Ectodermal cell (in vitro differentiated cells): ENCODE results near the gene TRPM6.

Experiments used
- H3K27ac ChIP-seq: 2 replicates; pipeline ENCODE4 v1.7.0; 2013; ENCODE audit warnings: mild to moderate bottlenecking, low read depth, low read length; ENCODE audit not compliant: insufficient read depth, poor library complexity, severe bottlenecking
- H3K27me3 ChIP-seq: 2 replicates; pipeline ENCODE4 v1.7.0; 2013; ENCODE audit warnings: mild to moderate bottlenecking, low read length; ENCODE audit not compliant: insufficient read depth, control insufficient read depth, poor library complexity, severe bottlenecking
- H3K36me3 ChIP-seq: one replicate; pipeline ENCODE4 v1.7.0; 2013; ENCODE audit warnings: low read length; ENCODE audit not compliant: control insufficient read depth, insufficient read depth
- H3K4me1 ChIP-seq: one replicate; pipeline ENCODE4 v1.7.0; 2013; ENCODE audit warnings: low read length; ENCODE audit not compliant: control insufficient read depth, insufficient read depth
- H3K4me3 ChIP-seq: 2 replicates; pipeline ENCODE4 v1.7.0; 2013; ENCODE audit warnings: low read depth, low read length, control low read depth; ENCODE audit not compliant: insufficient read depth
- H3K9me3 ChIP-seq: 2 replicates; pipeline ENCODE4 v1.7.0; 2013; ENCODE audit warnings: mild to moderate bottlenecking, low read length, moderate library complexity; ENCODE audit not compliant: control insufficient read depth
- WGBS, 2 experiments: methylation state at CpG; one replicate each; pipeline ENCODE4 v1.1.7; 2013; ENCODE audit warnings: missing lambda C conversion rate in 2 of 2; 5-methylcytosine and 5-hydroxymethylcytosine counted together

TRPM6 gene

DNA sequence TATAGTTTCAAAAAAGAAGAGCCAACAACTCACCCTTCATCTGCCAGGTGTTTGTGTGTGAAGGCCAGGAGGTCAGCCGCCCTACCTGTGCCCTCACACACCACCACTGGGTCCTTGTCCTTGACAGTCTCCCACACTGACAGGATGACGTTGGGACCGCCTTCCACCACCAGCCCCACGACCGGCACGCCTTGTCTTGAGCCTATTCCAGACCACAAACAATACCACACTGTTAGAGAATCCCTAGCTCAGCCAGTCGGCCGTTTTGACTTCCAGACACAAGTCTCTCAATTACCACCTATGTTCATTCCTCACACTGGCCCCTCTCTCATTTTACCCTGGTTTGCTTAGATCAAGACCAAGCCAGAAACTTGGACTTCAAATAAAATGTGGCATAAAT is 66.1 kb downstream of the TRPM6 start:
- Histone ChIP-seq H3K27ac (no peak overlapping the region), H3K4me3 (no peak overlapping the region), H3K36me3 (no peaks in the 10 kb centered on the region), H3K27me3 (no peaks in the 10 kb centered on the region), H3K4me1 (no peaks in the 10 kb centered on the region), H3K9me3 (no peaks in the 10 kb centered on the region)
- WGBS, 2 experiments: 83 to 87% methylated on average over 8 of the region's 8 CpGs

DNA sequence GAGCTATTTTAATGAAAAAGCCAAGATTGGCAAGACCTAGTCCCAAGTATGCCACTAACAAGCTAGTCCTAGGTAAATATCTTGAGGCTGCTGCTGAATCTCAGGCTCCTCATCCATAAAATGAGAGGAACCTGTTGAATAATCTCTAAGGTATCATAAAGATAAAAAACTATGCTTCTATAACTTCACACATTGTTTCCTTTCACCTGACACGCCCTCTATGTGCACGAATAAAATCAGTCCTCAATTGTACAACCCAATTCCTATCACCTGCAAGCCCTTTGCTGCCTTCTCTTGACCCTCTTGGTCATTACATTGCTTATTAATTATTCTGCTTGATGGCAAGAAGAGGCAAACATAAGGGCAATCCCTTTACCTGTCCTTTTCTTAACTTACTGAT is 69.9 kb downstream of the TRPM6 start:
- Histone ChIP-seq H3K27me3 (no peaks in the 10 kb centered on the region), H3K4me3 (no peak overlapping the region), H3K36me3 (no peaks in the 10 kb centered on the region), H3K4me1 (no peaks in the 10 kb centered on the region), H3K27ac (no peak overlapping the region), H3K9me3 (no peaks in the 10 kb centered on the region)
- 96 to 100% methylated on average over 2 of the region's 2 CpGs for WGBS, 2 experiments

DNA sequence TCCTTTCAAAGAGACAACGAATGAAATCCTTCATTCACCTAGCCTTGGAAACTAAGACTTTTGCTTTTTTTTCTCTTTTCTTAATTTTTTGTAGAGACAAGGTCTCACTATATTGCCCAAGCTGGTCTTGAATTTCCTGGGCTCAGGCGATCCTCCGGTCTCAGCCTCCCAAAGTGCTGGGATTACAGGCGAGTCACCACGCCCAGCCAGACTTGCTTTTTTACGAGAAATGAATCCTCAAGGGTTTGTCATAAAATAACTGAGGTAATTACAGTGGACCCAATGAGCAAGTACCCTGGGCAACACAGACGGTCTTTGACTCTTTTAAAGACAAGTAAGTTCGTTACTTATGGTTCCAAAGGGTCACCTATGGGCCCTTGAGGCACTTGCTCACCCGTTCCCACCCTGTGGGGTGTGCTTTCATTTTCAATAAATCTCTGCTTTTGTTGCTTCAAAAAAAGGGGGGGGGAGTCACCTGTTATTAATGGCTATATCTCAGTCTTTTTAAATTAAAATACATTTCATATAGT is 70.4 kb downstream of the TRPM6 start:
- WGBS, 2 experiments: 94 to 95% methylated on average over 9 of the region's 9 CpGs
- no peak overlapping the region for H3K4me3 ChIP-seq
- H3K27ac ChIP-seq: no peak overlapping the region
- no peaks in the 10 kb centered on the region for H3K27me3 ChIP-seq
- H3K9me3 ChIP-seq: no peaks in the 10 kb centered on the region
- no peaks in the 10 kb centered on the region for H3K36me3 ChIP-seq
- H3K4me1 ChIP-seq: no peaks in the 10 kb centered on the region

DNA sequence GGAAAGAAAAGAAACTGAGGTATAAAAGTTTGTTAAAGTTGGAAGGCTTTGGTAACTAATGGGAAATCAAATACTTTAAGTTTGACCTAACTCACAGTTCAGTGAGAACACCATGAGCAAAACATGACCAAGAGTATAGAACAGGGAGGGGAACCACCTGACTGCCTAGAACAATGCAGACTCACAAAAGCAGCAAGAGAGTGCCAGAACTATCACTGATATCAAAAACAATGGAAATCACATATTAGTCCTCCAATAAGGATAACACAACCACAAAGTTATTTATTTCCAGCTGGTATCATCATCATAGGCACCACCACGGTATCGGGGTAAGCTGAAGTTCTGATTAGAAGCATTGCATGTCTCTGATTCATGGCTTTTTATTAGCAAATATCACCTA is 77.5 kb downstream of the TRPM6 start:
- Histone ChIP-seq H3K9me3 (no peaks in the 10 kb centered on the region), H3K36me3 (no peaks in the 10 kb centered on the region), H3K27me3 (no peaks in the 10 kb centered on the region), H3K27ac (no peak overlapping the region), H3K4me1 (no peaks in the 10 kb centered on the region), H3K4me3 (no peak overlapping the region)
- WGBS, 2 experiments: 93 to 100% methylated on average over 2 of the region's 2 CpGs

DNA sequence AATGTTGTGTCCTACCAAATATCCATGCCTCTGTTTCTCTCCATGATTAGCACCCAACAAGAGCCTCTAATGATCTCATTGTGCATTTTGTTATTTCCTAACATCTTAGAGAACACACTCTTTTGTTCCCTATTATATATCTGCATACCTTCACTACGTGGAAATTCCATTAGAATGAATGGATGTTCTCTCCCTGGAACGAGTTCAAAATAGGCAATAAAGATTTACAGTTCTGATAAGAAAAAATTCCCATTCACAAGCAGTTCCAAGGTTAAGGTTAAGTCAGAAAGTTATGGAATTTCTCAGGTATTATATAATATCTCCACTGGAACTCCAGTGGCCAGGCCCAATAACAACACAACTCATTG is 83.7 kb downstream of the TRPM6 start:
- H3K27me3 ChIP-seq: no peaks in the 10 kb centered on the region
- no peaks in the 10 kb centered on the region for H3K4me1 ChIP-seq
- H3K9me3 ChIP-seq: no peaks in the 10 kb centered on the region
- 83 to 100% methylated on average over 1 to 2 of the region's 2 CpGs for WGBS, 2 experiments
- H3K27ac ChIP-seq: no peak overlapping the region
- no peak overlapping the region for H3K4me3 ChIP-seq
- no peaks in the 10 kb centered on the region for H3K36me3 ChIP-seq

DNA sequence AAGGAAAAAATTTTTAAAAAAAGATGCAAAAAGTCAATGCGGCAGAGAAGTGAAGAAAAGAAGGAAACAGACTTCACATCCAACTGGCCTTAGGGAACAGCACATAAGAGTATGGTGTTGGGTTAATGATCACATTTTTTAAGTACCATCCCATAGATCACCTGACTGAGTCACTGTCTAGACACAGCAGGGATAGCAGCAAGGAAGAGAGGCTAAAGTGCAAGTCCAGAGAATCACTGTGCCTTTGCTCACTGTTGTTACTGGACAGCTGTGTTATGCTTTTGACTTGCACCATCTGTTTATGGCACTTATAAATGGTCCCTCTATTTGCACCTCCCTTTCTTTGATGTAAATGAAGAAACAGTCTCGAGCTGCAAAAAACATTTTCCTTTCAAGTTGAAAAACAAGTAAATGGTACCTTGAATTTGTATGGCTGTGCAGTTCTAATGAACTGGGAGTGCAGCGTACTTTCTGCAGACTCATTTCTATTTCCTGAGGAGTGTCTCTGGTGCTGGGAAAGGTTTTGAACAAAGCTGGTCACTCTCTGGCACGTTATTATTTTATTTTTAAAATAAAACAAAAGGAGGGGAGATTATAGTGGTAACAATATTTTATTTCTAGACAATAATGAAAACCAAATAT is 84.2 kb downstream of the TRPM6 start:
- Histone ChIP-seq H3K4me1 (no peaks in the 10 kb centered on the region), H3K27me3 (no peaks in the 10 kb centered on the region), H3K4me3 (no peak overlapping the region), H3K9me3 (no peaks in the 10 kb centered on the region), H3K27ac (no peak overlapping the region), H3K36me3 (no peaks in the 10 kb centered on the region)
- WGBS, 2 experiments: 91 to 97% methylated on average over 2 to 3 of the region's 4 CpGs

DNA sequence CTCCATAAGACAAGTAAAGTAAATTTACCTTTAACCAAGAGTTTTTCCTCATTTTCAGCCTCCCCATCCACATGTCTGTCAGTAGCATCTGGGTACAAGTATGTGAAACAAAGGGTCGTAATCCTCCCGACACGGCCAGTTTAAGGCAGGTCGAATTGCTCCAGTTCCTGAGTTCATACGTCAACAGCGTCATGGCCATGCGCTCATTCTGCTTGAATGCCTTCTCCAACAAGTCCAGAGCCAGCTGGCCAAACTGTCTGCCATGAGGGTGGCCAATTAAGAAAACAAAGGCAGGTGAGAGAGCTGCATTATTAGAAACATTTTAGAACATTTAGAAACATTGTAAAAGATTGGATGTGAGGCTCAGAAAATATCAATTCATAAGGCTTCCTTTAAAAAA is 87.5 kb downstream of the TRPM6 start:
- H3K9me3 ChIP-seq: no peaks in the 10 kb centered on the region
- no peak overlapping the region for H3K4me3 ChIP-seq
- H3K4me1 ChIP-seq: no peaks in the 10 kb centered on the region
- no peaks in the 10 kb centered on the region for H3K27me3 ChIP-seq
- no peak overlapping the region for H3K27ac ChIP-seq
- 92 to 93% methylated on average over 7 of the region's 7 CpGs for WGBS, 2 experiments
- no peaks in the 10 kb centered on the region for H3K36me3 ChIP-seq

DNA sequence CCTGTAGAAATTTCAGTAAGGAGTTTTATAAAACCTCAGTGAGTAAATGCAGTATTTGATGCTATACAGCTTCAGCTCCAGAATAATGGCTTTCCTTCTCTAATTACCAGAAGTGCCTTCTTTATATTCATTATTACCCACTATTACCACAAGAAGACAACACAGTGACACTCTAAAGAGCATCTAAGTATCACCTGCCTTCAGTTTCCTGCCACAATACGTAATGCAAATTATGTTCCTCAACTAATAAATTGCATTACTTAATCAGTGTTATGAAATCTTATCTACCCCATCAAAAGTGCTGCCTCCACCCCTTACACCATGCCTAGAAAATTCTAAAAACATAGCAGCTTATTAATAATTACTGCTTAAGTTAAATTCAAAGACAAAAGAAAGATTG is 91.9 kb downstream of the TRPM6 start:
- H3K36me3 ChIP-seq: no peaks in the 10 kb centered on the region
- no peaks in the 10 kb centered on the region for H3K27me3 ChIP-seq
- no peak overlapping the region for H3K4me3 ChIP-seq
- 41 to 56% methylated on average over 1 of the region's 1 CpG for WGBS, 2 experiments
- no peaks in the 10 kb centered on the region for H3K9me3 ChIP-seq
- no peaks in the 10 kb centered on the region for H3K4me1 ChIP-seq
- H3K27ac ChIP-seq: no peak overlapping the region

DNA sequence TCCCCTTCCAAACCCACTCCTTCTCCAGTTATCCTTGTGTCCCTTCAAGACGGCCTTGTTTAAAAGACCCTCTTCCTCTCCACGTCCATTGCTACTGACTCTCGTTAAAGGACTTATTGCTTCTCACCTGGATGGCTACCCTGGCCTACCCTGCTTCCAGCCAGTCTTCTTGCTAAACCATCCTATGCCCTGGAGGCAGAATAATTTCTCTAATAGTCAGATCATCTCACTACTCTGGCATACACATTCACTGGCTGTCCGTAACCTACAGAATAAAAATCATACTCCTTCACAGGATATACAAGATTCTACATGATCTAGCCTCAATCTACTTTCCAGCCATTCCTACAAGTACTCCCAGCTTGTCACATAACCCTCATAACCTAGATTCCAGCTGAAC is 92.6 kb downstream of the TRPM6 start:
- 90 to 91% methylated on average over 4 of the region's 4 CpGs for WGBS, 2 experiments
- H3K27ac ChIP-seq: no peak overlapping the region

DNA sequence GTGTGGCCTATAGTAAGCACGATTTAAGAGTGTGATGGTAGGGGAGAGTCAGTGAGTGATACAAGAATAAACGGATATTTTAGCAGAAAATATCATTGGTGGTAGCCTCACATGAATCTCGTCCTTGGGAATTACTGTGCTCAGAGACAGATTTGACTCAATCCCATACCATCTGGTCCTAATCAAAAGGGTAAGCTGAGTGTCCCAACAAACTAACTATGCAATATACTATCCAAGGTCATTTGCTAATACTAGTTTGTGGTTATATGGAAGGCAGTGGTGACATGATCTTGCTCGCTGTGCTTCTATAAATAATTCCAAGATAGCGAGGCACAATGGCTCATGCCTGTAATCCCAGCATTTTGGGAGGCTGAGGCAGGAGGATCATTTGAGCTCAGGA is 103.2 kb downstream of the TRPM6 start:
- H3K27ac ChIP-seq: no peak overlapping the region
- no peaks in the 10 kb centered on the region for H3K36me3 ChIP-seq
- no peaks in the 10 kb centered on the region for H3K9me3 ChIP-seq
- H3K27me3 ChIP-seq: no peaks in the 10 kb centered on the region
- WGBS, 2 experiments: 93 to 96% methylated on average over 5 of the region's 5 CpGs
- no peak overlapping the region for H3K4me3 ChIP-seq
- no peaks in the 10 kb centered on the region for H3K4me1 ChIP-seq

More for the DNA sequence above, 92.6 kb downstream of the TRPM6 start:
- H3K27me3 ChIP-seq: no peaks in the 10 kb centered on the region
- H3K4me3 ChIP-seq: no peak overlapping the region
- no peaks in the 10 kb centered on the region for H3K9me3 ChIP-seq
- H3K36me3 ChIP-seq: no peaks in the 10 kb centered on the region
- H3K4me1 ChIP-seq: no peaks in the 10 kb centered on the region

DNA sequence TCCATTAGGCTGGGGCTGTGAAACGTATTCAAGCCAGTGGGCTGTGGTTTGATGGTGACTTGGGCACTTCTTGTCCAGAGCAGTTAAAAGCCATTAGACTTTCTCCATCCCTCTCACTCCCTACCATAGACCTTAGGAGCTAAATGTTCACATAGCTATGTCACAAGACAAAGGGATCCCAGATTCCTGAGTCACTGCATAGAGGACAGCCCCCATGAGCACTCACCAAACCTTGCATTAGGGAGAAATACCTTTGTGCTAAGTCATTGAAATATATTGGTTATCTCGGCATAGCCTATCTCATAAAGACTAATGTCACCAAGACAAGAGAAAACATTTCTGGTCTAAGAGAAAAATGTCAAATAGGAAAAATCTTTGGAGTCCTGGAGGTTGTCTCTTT is 104.3 kb downstream of the TRPM6 start:
- H3K27ac ChIP-seq: no peak overlapping the region
- no peaks in the 10 kb centered on the region for H3K9me3 ChIP-seq
- 90 to 92% methylated on average over 1 of the region's 2 CpGs for WGBS, 2 experiments

More for the DNA sequence above, 104.3 kb downstream of the TRPM6 start:
- Histone ChIP-seq H3K36me3 (no peaks in the 10 kb centered on the region), H3K27me3 (no peaks in the 10 kb centered on the region), H3K4me3 (no peak overlapping the region), H3K4me1 (no peaks in the 10 kb centered on the region)
